Body of pancreas (tissue), 4 donors: ENCODE data around the gene TRIM37. TPM values are rescaled to one million over a fixed set of nuclear protein-coding genes. Genes with fewer than 3 reads are reported as not detected.
A peak's percentile ranks its signal among the peaks of the same experiment; 100 is the strongest.

Experiments
- ATAC-seq: fragments of 150-250 bp; one replicate; pipeline ENCODE4 v1.9.1; 2016
- DNase-seq, 4 donors: peaks; one replicate each; pipeline ENCODE4 v3.0.0-alpha.2; 2019
- H3K27ac ChIP-seq, 4 donors: fragments of 200-600 bp; sonication (generic); 1 replicate in 3 of 4; 2 replicates in 1 of 4; pipeline versions ENCODE4 v1.5.1 to v1.6.1; 2016 to 2019; ENCODE audit warnings: mild to moderate bottlenecking in 1 of 4, mixed read lengths in 1 of 4, moderate library complexity in 1 of 4
- H3K27me3 ChIP-seq, 2 donors: fragments of 200-600 bp; sonication (generic); one replicate each; pipeline ENCODE4 v1.6.0; 2016; ENCODE audit warnings: mild to moderate bottlenecking in 1 of 2
- H3K36me3 ChIP-seq, 2 donors: fragments of 200-600 bp; sonication (generic); replicated peaks in 1 of 2; 2 replicates each; pipeline ENCODE4 v1.5.1; 2016; ENCODE audit warnings: low read depth in 2 of 2; ENCODE audit not compliant: insufficient read depth in 1 of 2
- H3K4me1 ChIP-seq: fragments of 200-600 bp; sonication (generic); one replicate; pipeline ENCODE4 v1.6.0; 2016
- H3K4me3 ChIP-seq, 2 donors: fragments of 200-600 bp; sonication (generic); 1 replicate in 1 of 2; 2 replicates in 1 of 2; pipeline ENCODE4 v1.5.1; 2016 to 2019
- H3K9me3 ChIP-seq, 3 donors: fragments of 200-600 bp; sonication (generic); 1 replicate in 2 of 3; 2 replicates in 1 of 3; pipeline ENCODE4 v1.5.1; 2016
- POLR2A ChIP-seq, 3 donors: fragments of 450-650 bp; IDR thresholded peaks; one replicate each; pipeline ENCODE4 v1.6.1; 2016; ENCODE audit warnings: antibody characterized with exemption in 3 of 3, mild to moderate bottlenecking in 2 of 3
- WGBS, 2 donors: methylation state at CpG; one replicate each; pipeline ENCODE4 v1.1.5; 2017; 5-methylcytosine and 5-hydroxymethylcytosine counted together
- intact Hi-C: fragments of 100-400 bp; cut with DNase I; formaldehyde crosslinking; loops from one replicate; pipeline ENCODE4 v1.15.1; 2023
- total RNA-seq, 2 donors: library from RNA; depleted of rRNA; stranded (reverse); fragments of >200 nt; gene quantifications; one replicate each; pipeline ENCODE4 v1.1.0, GENCODE V29; 2016
- TF ChIP-seq, protein P1 (sequence below), 7 experiments: fragments of 450-650 bp in 4 of 7; fragments of 200-600 bp in 3 of 7; sonication (generic) in 3 of 7; IDR thresholded peaks; one replicate each; pipeline ENCODE4 v1.5.1; 2016 to 2019; ENCODE audit warnings: antibody characterized with exemption in 7 of 7

Gene TRIM37, protein sequence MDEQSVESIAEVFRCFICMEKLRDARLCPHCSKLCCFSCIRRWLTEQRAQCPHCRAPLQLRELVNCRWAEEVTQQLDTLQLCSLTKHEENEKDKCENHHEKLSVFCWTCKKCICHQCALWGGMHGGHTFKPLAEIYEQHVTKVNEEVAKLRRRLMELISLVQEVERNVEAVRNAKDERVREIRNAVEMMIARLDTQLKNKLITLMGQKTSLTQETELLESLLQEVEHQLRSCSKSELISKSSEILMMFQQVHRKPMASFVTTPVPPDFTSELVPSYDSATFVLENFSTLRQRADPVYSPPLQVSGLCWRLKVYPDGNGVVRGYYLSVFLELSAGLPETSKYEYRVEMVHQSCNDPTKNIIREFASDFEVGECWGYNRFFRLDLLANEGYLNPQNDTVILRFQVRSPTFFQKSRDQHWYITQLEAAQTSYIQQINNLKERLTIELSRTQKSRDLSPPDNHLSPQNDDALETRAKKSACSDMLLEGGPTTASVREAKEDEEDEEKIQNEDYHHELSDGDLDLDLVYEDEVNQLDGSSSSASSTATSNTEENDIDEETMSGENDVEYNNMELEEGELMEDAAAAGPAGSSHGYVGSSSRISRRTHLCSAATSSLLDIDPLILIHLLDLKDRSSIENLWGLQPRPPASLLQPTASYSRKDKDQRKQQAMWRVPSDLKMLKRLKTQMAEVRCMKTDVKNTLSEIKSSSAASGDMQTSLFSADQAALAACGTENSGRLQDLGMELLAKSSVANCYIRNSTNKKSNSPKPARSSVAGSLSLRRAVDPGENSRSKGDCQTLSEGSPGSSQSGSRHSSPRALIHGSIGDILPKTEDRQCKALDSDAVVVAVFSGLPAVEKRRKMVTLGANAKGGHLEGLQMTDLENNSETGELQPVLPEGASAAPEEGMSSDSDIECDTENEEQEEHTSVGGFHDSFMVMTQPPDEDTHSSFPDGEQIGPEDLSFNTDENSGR
- total RNA-seq: 10 to 100 TPM; 11.7 to 12.2 TPM

DNA sequence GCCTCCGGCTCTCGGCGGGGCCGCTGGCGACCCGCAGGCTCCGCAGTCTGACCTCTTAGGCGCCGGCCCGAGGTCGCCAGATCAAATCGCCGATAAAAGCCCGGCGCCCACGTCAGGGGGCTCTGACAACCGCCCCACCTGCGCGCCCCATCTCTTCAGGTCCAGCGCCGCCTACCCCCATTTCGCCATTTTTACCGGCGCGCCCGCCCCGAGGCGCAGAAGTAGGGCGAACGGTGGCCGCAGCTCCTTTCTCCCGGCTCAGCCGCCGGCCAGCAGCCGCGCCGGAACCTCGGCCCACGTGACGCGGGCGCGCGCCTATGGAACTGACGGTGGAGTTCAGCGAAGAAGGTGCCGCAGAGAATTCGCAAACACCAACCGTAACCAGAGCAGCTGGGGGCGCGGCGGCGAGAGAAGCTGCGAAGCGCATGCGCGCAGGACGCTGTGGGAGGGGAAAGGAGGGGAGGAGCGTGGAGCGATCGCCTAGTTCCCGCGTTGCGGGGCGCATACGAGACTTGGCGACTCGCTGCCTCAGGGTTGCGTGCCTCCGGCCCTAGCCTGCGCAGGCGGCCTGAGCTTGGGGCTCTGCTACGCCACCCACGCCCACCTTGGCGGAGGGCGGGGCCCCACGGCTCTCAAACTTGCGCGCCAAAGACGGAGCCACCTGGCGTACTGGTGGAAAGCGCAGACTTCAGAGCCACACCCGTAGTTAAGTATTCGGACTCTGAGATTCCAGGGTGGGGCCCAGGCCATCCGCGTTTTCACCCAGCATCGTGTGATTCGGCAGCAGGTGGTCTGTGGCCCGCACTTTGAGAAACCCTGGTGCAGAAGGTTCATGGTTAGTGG lies at the start of gene TRIM37:
TSS of gene TRIM37 (minus strand) at position 418 of the 843 bp plus-strand sequence. CDS start 419 bp downstream, outside the sequence.
- WGBS, 2 donors: 0 to 1% methylated on average over 29 to 89 of the region's 89 CpGs
- peak; percentile 98 to 99 (median 99) for DNase-seq
- Histone ChIP-seq H3K4me1 (peaks cover 25% of the 10 kb centered on the region), H3K27ac (peak within 1 kb of the TSS; percentile 66 to 93 (median 86)), H3K9me3 (no peaks in the 10 kb centered on the region), H3K36me3 (no peaks in the 10 kb centered on the region), H3K4me3 (peak within 1 kb of the TSS; percentile 54 to 82), H3K27me3 (no peaks in the 10 kb centered on the region)
- intact Hi-C loops: no loop called here
- TF ChIP-seq, protein P1, sequence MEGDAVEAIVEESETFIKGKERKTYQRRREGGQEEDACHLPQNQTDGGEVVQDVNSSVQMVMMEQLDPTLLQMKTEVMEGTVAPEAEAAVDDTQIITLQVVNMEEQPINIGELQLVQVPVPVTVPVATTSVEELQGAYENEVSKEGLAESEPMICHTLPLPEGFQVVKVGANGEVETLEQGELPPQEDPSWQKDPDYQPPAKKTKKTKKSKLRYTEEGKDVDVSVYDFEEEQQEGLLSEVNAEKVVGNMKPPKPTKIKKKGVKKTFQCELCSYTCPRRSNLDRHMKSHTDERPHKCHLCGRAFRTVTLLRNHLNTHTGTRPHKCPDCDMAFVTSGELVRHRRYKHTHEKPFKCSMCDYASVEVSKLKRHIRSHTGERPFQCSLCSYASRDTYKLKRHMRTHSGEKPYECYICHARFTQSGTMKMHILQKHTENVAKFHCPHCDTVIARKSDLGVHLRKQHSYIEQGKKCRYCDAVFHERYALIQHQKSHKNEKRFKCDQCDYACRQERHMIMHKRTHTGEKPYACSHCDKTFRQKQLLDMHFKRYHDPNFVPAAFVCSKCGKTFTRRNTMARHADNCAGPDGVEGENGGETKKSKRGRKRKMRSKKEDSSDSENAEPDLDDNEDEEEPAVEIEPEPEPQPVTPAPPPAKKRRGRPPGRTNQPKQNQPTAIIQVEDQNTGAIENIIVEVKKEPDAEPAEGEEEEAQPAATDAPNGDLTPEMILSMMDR (IDR thresholded peaks at IDR 0.05): peak in 2 of 7 experiments; percentile 27 to 37
- peak; percentile 67 to 86 (median 85) for TF ChIP-seq POLR2A (IDR thresholded peaks at IDR 0.05)
- peak; percentile 99 for ATAC-seq

DNA sequence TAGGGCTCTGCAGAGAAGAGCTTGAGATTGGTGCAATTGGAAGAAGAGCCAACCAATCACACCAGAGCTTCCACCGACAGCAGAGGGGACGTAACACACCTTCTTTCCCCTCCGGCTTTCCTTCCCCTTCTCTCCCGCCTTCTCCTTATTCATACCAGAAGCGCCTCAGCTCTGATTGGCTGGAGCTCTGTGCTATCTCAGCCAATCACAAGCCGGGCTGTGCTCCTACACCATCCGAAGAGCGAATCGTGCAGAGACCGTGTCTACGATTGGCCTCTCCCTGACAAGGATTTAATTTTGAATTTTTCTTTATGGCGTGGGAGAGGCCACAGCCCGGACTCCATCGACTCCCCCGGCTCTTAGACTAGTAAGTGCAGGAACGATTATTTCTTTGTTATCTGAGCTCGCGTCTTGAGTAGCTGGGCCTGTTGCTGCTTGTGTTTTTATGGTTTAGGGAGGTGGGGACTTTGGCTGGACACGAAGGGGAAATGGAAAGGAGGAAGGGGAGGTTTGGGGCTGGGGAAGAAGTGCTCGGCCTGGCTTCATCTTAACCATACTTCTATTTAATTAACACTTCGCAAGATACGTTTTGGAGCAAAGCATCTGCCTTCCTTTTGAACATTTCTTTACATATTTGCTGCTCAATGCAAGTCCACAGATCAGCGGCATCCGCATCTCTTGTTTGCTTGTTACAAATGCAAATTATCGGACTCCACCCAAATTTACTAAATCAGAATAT lies 48.9 kb upstream of the TRIM37 start, which contains the start of gene PRR11:
TSS of gene PRR11 (plus strand) at position 308 of the 739 bp plus-strand sequence. CDS start 14,007 bp downstream, outside the sequence.
- ATAC-seq (peak; percentile 91), DNase-seq (peak; percentile 94 to 99 (median 98))
- WGBS, 2 donors: 1% methylated on average over 25 of the region's 25 CpGs
- H3K9me3 ChIP-seq: no peaks in the 10 kb centered on the region
- TF ChIP-seq, protein P1 (IDR thresholded peaks at IDR 0.05): no peak
- TF ChIP-seq POLR2A (IDR thresholded peaks at IDR 0.05): no peak
- peak within 1 kb of the TSS; percentile 60 to 87 (median 73) for H3K27ac ChIP-seq
- peaks cover 15% of the 10 kb centered on the region for H3K4me1 ChIP-seq
- no peaks in the 10 kb centered on the region for H3K36me3 ChIP-seq
- H3K27me3 ChIP-seq: no peaks in the 10 kb centered on the region
- intact Hi-C loops: no loop called here
- peak within 1 kb of the TSS; percentile 44 to 75 for H3K4me3 ChIP-seq

DNA sequence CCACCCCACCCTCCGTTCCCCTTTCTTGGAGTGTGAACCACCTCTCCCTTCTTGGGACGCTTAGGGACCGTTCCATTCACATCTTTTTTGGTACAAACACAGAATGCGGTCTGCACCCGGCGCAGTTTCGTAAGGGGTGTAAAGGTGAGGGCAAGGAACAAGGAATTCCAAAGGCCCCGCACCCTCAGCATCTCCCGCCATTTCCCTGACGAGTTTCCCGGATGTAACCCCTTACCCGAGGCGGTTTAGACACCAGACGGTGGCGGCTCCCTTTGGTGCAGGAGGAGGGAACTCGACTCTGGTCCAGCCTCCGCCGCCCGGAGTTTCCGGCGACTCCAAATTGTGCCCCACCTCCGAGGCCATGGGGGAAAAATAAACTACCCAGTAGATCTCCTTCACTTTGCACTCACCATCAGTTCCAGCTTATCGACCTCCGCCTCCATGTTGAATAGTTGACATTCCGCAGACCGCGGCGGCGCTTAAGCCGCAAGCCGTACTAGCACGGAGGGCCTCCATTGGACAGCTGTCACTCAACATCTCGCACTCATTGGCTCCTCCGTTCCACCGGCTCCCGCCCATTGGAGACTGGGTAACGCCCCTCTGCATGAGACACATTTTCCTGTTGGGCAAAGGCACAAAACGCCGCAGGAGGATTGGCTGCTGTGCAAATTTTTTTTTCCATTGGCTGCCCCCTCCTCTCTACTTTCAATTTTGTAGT lies 48.2 kb upstream of the TRIM37 start, which contains the start of gene SKA2:
TSS of gene SKA2 (minus strand) at position 466 of the 718 bp plus-strand sequence. CDS start at position 443, 23 bp downstream.
- peak within 1 kb of the TSS; percentile 60 to 87 (median 73) for H3K27ac ChIP-seq
- peak; percentile 92 for ATAC-seq
- no peaks in the 10 kb centered on the region for H3K36me3 ChIP-seq
- no peaks in the 10 kb centered on the region for H3K27me3 ChIP-seq
- peak within 1 kb of the TSS; percentile 44 to 75 for H3K4me3 ChIP-seq
- H3K9me3 ChIP-seq: no peaks in the 10 kb centered on the region
- 0 to 1% methylated on average over 26 to 39 of the region's 39 CpGs for WGBS, 2 donors
- DNase-seq: peak; percentile 96 to 99 (median 97)
- intact Hi-C loops: no loop called here
- H3K4me1 ChIP-seq: peaks cover 15% of the 10 kb centered on the region
- TF ChIP-seq POLR2A (IDR thresholded peaks at IDR 0.05): peak in 2 of 3 donors; percentile 35 to 55
- TF ChIP-seq, protein P1 (IDR thresholded peaks at IDR 0.05): peak in 1 of 7 experiments; percentile 10
